ENCODE data around the gene ERC2. TPM values are rescaled to one million over a fixed set of nuclear protein-coding genes. Genes with fewer than 3 reads are reported as not detected.

ERC2 gene
- total RNA-seq, 1 experiment from 2014 or later, result 0.90 TPM

- ChIA-PET CTCF (no interaction called here), POLR2A (ENCODE audit: low non-redundant PET) (no interaction called here)
- BruUV-seq (replicated peaks), result no TSS peak
- intact Hi-C loops (cut with micrococcal nuclease; ENCODE audit: unreplicated experiment), result no loop called here
- no peak overlapping the region for H3K4me3 ChIP-seq (ENCODE audit: low read depth, low read length, poor library complexity, severe bottlenecking)
- no peaks in the 10 kb centered on the region for H3K9me3 ChIP-seq (ENCODE audit: low read depth, low read length, poor library complexity, severe bottlenecking)
- no peak for TF ChIP-seq EZH2 (IDR thresholded peaks at IDR 0.05; ENCODE audit: borderline replicate concordance, low read depth, low read length, poor library complexity, severe bottlenecking)
- TF ChIP-seq, protein P1, sequence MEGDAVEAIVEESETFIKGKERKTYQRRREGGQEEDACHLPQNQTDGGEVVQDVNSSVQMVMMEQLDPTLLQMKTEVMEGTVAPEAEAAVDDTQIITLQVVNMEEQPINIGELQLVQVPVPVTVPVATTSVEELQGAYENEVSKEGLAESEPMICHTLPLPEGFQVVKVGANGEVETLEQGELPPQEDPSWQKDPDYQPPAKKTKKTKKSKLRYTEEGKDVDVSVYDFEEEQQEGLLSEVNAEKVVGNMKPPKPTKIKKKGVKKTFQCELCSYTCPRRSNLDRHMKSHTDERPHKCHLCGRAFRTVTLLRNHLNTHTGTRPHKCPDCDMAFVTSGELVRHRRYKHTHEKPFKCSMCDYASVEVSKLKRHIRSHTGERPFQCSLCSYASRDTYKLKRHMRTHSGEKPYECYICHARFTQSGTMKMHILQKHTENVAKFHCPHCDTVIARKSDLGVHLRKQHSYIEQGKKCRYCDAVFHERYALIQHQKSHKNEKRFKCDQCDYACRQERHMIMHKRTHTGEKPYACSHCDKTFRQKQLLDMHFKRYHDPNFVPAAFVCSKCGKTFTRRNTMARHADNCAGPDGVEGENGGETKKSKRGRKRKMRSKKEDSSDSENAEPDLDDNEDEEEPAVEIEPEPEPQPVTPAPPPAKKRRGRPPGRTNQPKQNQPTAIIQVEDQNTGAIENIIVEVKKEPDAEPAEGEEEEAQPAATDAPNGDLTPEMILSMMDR (conservative IDR thresholded peaks at IDR 0.05; ENCODE audit: low read depth, low read length), result no peak
- H3K27me3 ChIP-seq (replicated peaks; ENCODE audit: insufficient read depth, low read depth, low read length, poor library complexity), result no peaks in the 10 kb centered on the region
- no peaks in the 10 kb centered on the region for H3K4me1 ChIP-seq (ENCODE audit: insufficient read depth, low read length, poor library complexity, severe bottlenecking)
- H3K27ac ChIP-seq (ENCODE audit: low read depth, low read length, poor library complexity, severe bottlenecking), result no peak overlapping the region
- no peak for DNase-seq (ENCODE audit: low spot score)
- H3K36me3 ChIP-seq (ENCODE audit: insufficient read depth, low read length, poor library complexity, severe bottlenecking), result no peaks in the 10 kb centered on the region
Observed at GRCh38 chr3:56297281-56297840, 170.9 kb downstream of the ERC2 start.

GRCh38 chr3:56296361-56296760 is 171.9 kb downstream of the ERC2 start:
- H3K4me3 ChIP-seq (ENCODE audit: low read depth, low read length, poor library complexity, severe bottlenecking), result no peak overlapping the region
- H3K4me1 ChIP-seq (ENCODE audit: insufficient read depth, low read length, poor library complexity, severe bottlenecking), result no peaks in the 10 kb centered on the region
- no peak for DNase-seq (ENCODE audit: low spot score)
- no peak overlapping the region for H3K27ac ChIP-seq (ENCODE audit: low read depth, low read length, poor library complexity, severe bottlenecking)
- no peaks in the 10 kb centered on the region for H3K27me3 ChIP-seq (replicated peaks; ENCODE audit: insufficient read depth, low read depth, low read length, poor library complexity)
- BruUV-seq (replicated peaks), result no TSS peak
- intact Hi-C loops (cut with micrococcal nuclease; ENCODE audit: unreplicated experiment), result no loop called here
- TF ChIP-seq, protein P1 (conservative IDR thresholded peaks at IDR 0.05; ENCODE audit: low read depth, low read length), result no peak
- no peak for TF ChIP-seq EZH2 (IDR thresholded peaks at IDR 0.05; ENCODE audit: borderline replicate concordance, low read depth, low read length, poor library complexity, severe bottlenecking)
- ChIA-PET POLR2A (ENCODE audit: low non-redundant PET) (no interaction called here), CTCF (no interaction called here)
- no peaks in the 10 kb centered on the region for H3K9me3 ChIP-seq (ENCODE audit: low read depth, low read length, poor library complexity, severe bottlenecking)
- no peaks in the 10 kb centered on the region for H3K36me3 ChIP-seq (ENCODE audit: insufficient read depth, low read length, poor library complexity, severe bottlenecking)

- POLR2A ChIA-PET (ENCODE audit: low non-redundant PET), result no interaction called here
- Histone ChIP-seq H3K36me3 (ENCODE audit: insufficient read depth, low read length, poor library complexity, severe bottlenecking) (no peaks in the 10 kb centered on the region), H3K4me3 (ENCODE audit: low read depth, low read length, poor library complexity, severe bottlenecking) (no peak overlapping the region), H3K9me3 (ENCODE audit: low read depth, low read length, poor library complexity, severe bottlenecking) (no peaks in the 10 kb centered on the region), H3K27ac (ENCODE audit: low read depth, low read length, poor library complexity, severe bottlenecking) (no peak overlapping the region), H3K4me1 (ENCODE audit: insufficient read depth, low read length, poor library complexity, severe bottlenecking) (no peaks in the 10 kb centered on the region), H3K27me3 (replicated peaks; ENCODE audit: insufficient read depth, low read depth, low read length, poor library complexity) (no peaks in the 10 kb centered on the region)
- CTCF ChIA-PET, result no interaction called here
- intact Hi-C loops (cut with micrococcal nuclease; ENCODE audit: unreplicated experiment), result no loop called here
- no peak for DNase-seq (ENCODE audit: low spot score)
- TF ChIP-seq EZH2 (IDR thresholded peaks at IDR 0.05; ENCODE audit: borderline replicate concordance, low read depth, low read length, poor library complexity, severe bottlenecking), result no peak
- TF ChIP-seq, protein P1 (conservative IDR thresholded peaks at IDR 0.05; ENCODE audit: low read depth, low read length), result no peak
- no TSS peak for BruUV-seq (replicated peaks)
Observed at GRCh38 chr3:56295161-56295560, 173.1 kb downstream of the ERC2 start.

Measured in A673 (cell line).